ENCODE data around the gene ZNF511.

The ZNF511 gene

DNA sequence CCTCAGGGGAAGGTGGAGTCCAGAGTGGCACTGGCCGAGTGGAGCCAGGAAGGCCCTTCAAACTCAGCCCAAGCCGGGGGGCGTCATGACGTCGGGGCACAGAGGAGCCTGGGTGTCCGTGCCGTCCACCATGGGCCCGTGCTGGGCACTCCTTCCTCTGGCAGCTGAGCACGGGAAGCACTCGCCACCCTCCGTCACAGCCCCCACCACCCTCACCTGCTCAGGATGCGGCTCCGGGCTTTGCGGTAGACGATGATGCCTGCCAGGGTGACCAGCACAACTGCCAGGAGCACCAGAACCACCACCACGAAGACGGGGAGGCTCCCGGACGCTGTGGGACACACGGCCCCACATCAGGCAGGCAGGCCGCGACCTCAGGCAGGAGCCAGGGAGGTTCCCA is 40.2 kb upstream of the ZNF511 start:
- no peak overlapping the region for H3K27ac ChIP-seq (ENCODE audit: low read length)
- H3K4me3 ChIP-seq (ENCODE audit: low read length) = no peak overlapping the region
- no peaks in the 10 kb centered on the region for H3K27me3 ChIP-seq (ENCODE audit: control insufficient read depth, insufficient read depth, low read length)
- no peaks in the 10 kb centered on the region for H3K4me1 ChIP-seq (ENCODE audit: control insufficient read depth, low read depth, low read length)
- H3K9ac ChIP-seq (ENCODE audit: low read length) = no peak overlapping the region
- H3K36me3 ChIP-seq (ENCODE audit: control insufficient read depth, low read depth, low read length) = no peaks in the 10 kb centered on the region
- no peaks in the 10 kb centered on the region for H3K9me3 ChIP-seq (ENCODE audit: control insufficient read depth, low read depth, low read length)

DNA sequence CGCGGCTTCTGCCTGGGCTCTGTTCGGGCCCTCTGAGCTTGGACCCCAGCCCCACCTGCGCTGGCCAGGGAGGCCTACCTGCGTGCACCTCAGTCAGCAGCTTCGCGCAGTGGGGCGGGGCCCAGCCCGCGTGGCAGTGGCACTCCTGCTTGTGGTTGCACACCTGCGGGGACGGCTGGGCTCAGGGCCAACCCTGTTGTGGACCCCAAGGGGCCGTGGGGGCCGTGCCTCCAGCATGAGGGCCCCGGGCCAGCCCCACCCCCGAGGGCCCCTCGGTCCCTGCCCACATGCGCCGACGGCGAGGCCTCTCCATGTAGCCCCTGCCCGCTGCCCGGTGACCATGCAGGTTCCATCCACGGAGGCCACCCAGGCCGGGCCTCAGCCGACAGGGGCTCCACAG is 39.3 kb upstream of the ZNF511 start:
- Histone ChIP-seq H3K36me3 (ENCODE audit: control insufficient read depth, low read depth, low read length) (no peaks in the 10 kb centered on the region), H3K9ac (ENCODE audit: low read length) (no peak overlapping the region), H3K4me1 (ENCODE audit: control insufficient read depth, low read depth, low read length) (no peaks in the 10 kb centered on the region), H3K27ac (ENCODE audit: low read length) (no peak overlapping the region), H3K27me3 (ENCODE audit: control insufficient read depth, insufficient read depth, low read length) (no peaks in the 10 kb centered on the region), H3K9me3 (ENCODE audit: control insufficient read depth, low read depth, low read length) (no peaks in the 10 kb centered on the region), H3K4me3 (ENCODE audit: low read length) (no peak overlapping the region)

DNA sequence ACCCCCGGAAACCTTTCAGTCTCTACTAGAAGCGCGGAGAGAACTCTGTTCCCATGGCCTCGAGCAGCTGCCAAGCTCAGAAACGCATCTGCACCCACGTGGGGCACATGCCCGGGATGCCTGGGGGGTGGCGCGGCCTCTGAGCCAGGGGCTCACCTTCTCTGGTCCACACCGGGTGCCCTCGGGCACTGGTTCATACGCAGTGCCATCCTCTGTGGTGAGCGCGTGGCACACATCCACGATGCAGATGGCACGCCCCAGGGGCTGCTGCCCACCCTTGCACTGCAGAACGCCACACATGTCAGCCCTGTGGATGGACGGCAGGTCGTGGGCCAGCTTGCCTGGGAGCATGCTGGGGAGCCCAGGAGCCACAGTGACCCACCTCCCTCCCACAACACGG is 38.5 kb upstream of the ZNF511 start:
- no peak overlapping the region for H3K27ac ChIP-seq (ENCODE audit: low read length)
- H3K9ac ChIP-seq (ENCODE audit: low read length) = no peak overlapping the region
- peaks cover under 1% of the 10 kb centered on the region for H3K27me3 ChIP-seq (ENCODE audit: control insufficient read depth, insufficient read depth, low read length)
- no peak overlapping the region for H3K4me3 ChIP-seq (ENCODE audit: low read length)
- H3K9me3 ChIP-seq (ENCODE audit: control insufficient read depth, low read depth, low read length) = no peaks in the 10 kb centered on the region
- H3K4me1 ChIP-seq (ENCODE audit: control insufficient read depth, low read depth, low read length) = no peaks in the 10 kb centered on the region
- no peaks in the 10 kb centered on the region for H3K36me3 ChIP-seq (ENCODE audit: control insufficient read depth, low read depth, low read length)

DNA sequence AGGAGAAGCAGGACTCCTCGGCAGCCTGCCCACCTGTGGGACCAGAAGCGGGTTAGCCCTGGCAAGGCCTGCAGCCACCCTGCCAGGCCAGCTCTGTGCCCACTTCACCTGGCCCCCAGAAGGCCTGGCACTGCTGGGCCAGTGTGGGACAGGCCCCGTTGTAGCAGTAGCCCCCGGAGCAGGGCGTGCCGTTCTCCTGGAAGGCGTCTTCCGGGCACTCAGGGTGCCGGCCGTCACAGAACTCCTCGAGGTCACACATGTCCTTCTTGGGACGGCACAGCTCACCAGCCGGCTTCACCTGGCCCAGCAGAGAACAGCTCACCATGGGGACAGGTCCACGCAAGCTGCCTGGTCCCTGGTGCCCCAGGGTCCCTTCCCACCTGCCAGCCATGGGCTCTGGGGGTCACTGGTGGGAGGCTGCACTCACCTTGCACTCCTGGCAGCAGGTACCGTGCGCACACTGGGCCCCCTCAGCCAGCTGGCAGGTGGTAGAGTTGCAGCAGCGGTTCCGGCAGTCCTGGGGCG is 37.9 kb upstream of the ZNF511 start:
- Histone ChIP-seq H3K36me3 (ENCODE audit: control insufficient read depth, low read depth, low read length) (no peaks in the 10 kb centered on the region), H3K9ac (ENCODE audit: low read length) (no peak overlapping the region), H3K27me3 (ENCODE audit: control insufficient read depth, insufficient read depth, low read length) (peaks cover 7% of the 10 kb centered on the region)

DNA sequence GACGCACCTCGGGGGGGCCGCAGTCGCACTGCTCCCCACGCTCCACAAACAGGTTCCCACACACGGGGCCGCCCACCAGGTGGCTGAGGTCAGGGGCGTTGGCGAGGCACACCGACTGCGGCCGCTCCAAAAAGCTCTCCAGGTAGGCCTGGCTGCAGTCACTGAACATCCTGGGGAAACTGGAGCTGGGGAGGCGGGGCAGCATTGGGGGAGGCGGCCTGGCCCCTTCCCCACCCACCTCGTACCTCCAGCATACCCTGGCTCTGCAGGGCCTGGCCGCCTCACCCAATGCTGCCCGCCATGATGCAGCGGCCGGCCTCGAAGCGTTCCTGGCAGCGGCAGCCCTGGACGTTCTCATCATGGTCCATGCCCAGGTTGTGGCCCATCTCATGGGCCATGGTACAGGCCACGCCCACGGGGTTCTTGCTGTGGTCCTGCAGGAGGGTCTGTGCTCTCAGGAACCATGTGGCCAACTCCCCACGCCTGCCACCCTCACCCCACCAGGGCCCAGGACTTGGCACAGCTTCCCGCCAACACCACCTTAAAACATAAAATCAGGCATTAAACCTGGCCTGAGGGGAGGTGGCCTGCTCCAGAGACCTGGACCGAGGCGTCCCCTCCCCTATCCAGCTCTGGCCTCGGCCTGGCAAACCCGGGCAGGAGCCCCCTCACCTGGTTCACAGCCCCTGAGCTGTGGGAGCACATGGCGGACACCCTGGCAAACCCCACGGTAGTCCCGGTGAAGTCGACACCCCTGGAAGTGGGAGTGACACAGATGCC is 37.0 kb upstream of the ZNF511 start:
- H3K27ac ChIP-seq (ENCODE audit: low read length) = no peak overlapping the region
- no peaks in the 10 kb centered on the region for H3K36me3 ChIP-seq (ENCODE audit: control insufficient read depth, low read depth, low read length)
- no peaks in the 10 kb centered on the region for H3K4me1 ChIP-seq (ENCODE audit: control insufficient read depth, low read depth, low read length)
- H3K4me3 ChIP-seq (ENCODE audit: low read length) = no peak overlapping the region
- H3K27me3 ChIP-seq (ENCODE audit: control insufficient read depth, insufficient read depth, low read length) = peaks cover 14% of the 10 kb centered on the region
- H3K9ac ChIP-seq (ENCODE audit: low read length) = no peak overlapping the region
- no peaks in the 10 kb centered on the region for H3K9me3 ChIP-seq (ENCODE audit: control insufficient read depth, low read depth, low read length)

More for the DNA sequence above, 37.9 kb upstream of the ZNF511 start:
- H3K27ac ChIP-seq (ENCODE audit: low read length) = no peak overlapping the region
- no peak overlapping the region for H3K4me3 ChIP-seq (ENCODE audit: low read length)
- no peaks in the 10 kb centered on the region for H3K4me1 ChIP-seq (ENCODE audit: control insufficient read depth, low read depth, low read length)
- H3K9me3 ChIP-seq (ENCODE audit: control insufficient read depth, low read depth, low read length) = no peaks in the 10 kb centered on the region

DNA sequence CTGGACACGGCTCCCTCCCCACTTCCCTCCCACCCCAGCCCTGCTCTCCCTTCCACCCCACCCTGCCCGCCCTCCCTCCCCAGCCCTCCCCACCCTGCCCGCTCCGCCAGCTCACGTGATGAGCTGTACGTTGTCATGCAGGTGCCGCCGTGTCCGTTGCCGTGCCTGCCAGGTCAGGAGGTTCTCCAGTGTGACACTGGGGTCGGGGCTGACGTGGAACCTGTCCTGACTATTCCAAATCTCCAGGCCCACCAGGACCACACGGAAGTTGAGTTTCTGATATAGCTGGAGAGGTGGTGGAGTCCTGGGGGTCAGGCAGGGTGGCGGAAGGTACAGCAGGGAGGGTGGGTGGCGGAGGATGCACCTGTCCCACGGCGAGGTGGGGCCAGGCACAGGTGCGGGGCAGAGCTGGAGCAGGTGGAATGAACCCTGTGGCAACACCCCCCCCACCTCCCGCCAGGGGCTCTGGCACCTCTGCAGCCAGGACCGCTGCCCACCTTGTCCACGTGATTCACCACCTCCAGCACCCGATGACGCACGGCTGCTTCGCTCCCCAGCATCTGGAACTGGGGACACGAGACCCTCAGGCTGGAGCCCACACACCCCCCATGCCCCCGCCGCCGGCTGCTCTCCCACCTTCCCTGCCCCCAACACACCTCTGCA is 36.3 kb upstream of the ZNF511 start:
- peaks cover 14% of the 10 kb centered on the region for H3K27me3 ChIP-seq (ENCODE audit: control insufficient read depth, insufficient read depth, low read length)
- H3K9me3 ChIP-seq (ENCODE audit: control insufficient read depth, low read depth, low read length) = no peaks in the 10 kb centered on the region
- no peaks in the 10 kb centered on the region for H3K4me1 ChIP-seq (ENCODE audit: control insufficient read depth, low read depth, low read length)
- H3K4me3 ChIP-seq (ENCODE audit: low read length) = no peak overlapping the region
- H3K27ac ChIP-seq (ENCODE audit: low read length) = no peak overlapping the region
- no peaks in the 10 kb centered on the region for H3K36me3 ChIP-seq (ENCODE audit: control insufficient read depth, low read depth, low read length)
- H3K9ac ChIP-seq (ENCODE audit: low read length) = no peak overlapping the region

DNA sequence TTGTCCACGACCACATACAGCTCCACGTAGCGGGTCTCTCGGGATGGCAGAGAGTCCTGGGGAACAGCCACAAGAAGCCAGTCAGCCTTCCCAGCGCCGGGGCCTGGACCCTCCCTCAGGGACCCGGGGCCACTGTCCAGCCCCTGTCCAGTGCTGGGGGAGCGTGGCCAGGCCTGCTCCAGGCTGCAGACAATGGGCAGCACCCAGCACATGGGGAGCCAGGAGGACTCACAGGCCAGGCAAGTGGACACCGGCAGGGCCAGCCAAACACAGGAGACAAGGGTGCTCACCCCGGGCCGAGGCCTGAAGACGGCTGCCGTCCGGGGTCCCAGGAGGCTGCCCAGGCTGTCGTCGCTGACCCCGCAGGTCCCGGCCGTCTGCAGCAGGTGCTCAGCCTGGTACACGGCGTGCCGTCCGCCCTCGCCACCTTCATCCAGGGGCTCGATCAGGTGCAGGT is 35.7 kb upstream of the ZNF511 start:
- Histone ChIP-seq H3K9ac (ENCODE audit: low read length) (no peak overlapping the region), H3K4me3 (ENCODE audit: low read length) (no peak overlapping the region), H3K27ac (ENCODE audit: low read length) (no peak overlapping the region), H3K9me3 (ENCODE audit: control insufficient read depth, low read depth, low read length) (no peaks in the 10 kb centered on the region), H3K36me3 (ENCODE audit: control insufficient read depth, low read depth, low read length) (no peaks in the 10 kb centered on the region), H3K27me3 (ENCODE audit: control insufficient read depth, insufficient read depth, low read length) (peaks cover 14% of the 10 kb centered on the region), H3K4me1 (ENCODE audit: control insufficient read depth, low read depth, low read length) (no peaks in the 10 kb centered on the region)

DNA sequence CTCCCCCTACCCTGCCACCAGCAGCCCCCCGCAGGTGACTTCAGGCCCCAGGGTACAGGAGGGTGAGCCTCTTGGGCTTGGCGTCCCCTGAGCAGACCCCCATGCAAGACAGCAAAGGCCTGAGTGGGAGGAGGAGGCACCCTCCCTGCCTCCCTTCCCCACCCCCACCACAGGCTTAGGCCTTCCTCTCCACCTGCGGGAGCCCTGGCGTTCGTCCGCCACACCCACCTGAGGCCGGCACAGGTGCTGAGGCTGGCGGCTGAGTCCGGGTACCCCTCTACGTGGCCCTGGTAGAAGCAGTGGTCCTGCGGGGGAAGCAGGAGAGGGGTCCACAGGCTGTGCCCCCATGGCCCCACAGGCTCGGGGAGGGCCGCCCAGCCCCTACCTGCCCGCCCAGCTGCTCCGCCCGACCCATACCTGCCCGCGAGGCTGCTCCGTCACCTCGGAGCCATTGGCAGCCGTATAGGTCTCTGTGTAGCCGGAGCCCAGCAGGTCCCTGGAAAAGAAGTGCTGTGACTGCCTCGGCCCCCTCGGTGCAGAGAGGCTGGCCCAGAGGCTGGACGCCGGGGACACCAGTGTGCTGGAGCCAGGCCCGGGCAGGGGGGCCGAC is 35.1 kb upstream of the ZNF511 start:
- Histone ChIP-seq H3K27ac (ENCODE audit: low read length) (no peak overlapping the region), H3K27me3 (ENCODE audit: control insufficient read depth, insufficient read depth, low read length) (peaks cover 14% of the 10 kb centered on the region), H3K4me3 (ENCODE audit: low read length) (no peak overlapping the region), H3K9ac (ENCODE audit: low read length) (no peak overlapping the region), H3K36me3 (ENCODE audit: control insufficient read depth, low read depth, low read length) (no peaks in the 10 kb centered on the region), H3K9me3 (ENCODE audit: control insufficient read depth, low read depth, low read length) (no peaks in the 10 kb centered on the region), H3K4me1 (ENCODE audit: control insufficient read depth, low read depth, low read length) (no peaks in the 10 kb centered on the region)

DNA sequence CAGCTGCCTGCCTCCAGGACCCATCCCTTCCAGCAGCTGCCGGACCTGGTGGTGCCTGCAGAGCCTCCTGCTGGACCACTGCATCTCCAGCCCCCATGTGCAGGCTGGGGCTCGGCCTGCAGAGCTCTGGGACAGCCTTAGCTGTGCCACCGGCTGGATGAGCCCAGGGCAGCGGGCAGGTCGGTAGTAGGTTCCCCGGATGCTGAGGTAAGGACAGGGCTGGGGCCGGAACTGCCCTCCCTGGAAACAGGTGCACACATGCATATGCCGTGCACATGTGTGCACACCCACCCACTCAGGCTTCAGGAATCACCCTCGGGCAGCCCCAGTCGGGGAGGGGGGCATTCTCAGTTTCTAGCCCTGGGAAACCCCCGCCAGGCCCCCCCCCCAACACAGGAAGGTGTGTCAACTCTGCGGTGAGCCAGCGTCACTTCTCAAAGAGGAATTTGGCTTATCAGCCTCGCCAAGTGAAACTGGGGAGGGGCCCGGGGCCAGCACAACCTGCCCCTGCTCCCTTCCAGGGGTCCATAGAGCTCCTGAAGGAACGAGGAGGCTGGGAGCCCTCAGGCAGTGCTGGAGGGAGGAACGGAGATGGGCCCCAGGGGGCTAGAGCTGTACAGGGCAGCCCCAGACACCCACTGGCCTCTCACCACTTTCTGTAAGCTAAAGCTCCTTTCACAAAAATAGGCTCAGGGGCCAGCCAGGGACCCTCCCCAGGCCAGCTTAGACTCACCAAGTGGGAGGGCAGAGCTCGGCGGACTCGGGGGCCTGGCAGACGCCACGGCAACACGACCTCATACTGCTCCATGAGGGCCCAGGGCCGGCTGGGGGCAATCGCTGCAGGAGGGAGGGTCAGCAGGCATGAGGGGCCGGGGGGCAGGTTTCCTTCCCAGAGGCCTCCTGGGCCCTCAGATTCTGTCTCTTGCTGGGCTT is 33.7 kb upstream of the ZNF511 start:
- no peak overlapping the region for H3K9ac ChIP-seq (ENCODE audit: low read length)
- peaks cover 14% of the 10 kb centered on the region for H3K27me3 ChIP-seq (ENCODE audit: control insufficient read depth, insufficient read depth, low read length)
- H3K4me3 ChIP-seq (ENCODE audit: low read length) = no peak overlapping the region
- H3K36me3 ChIP-seq (ENCODE audit: control insufficient read depth, low read depth, low read length) = peaks cover 2% of the 10 kb centered on the region
- H3K9me3 ChIP-seq (ENCODE audit: control insufficient read depth, low read depth, low read length) = no peaks in the 10 kb centered on the region
- H3K4me1 ChIP-seq (ENCODE audit: control insufficient read depth, low read depth, low read length) = no peaks in the 10 kb centered on the region
- H3K27ac ChIP-seq (ENCODE audit: low read length) = no peak overlapping the region

DNA sequence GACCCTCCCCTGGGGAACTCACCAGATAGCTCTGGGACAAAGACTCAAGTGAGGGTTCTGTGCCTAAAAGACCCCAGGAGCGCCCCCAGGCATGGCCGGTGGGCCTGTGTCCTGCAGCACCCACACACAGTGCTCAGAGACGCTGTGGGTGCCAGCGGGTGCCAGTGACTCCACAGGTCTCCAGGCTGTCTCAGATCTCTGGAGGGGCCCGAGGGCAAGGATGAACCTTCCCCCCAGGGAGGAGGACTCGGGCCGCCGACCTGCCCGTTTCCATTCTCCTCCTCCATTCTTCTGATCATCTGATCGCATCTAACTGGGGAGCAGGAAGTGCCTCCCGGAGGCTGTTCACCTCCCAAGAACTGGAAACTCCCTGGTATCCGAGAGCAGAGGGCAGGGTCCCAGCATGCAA is 33.0 kb upstream of the ZNF511 start:
- H3K9ac ChIP-seq (ENCODE audit: low read length) = no peak overlapping the region
- peak overlapping the region; percentile 47 for H3K4me3 ChIP-seq (ENCODE audit: low read length)
- peaks cover 14% of the 10 kb centered on the region for H3K27me3 ChIP-seq (ENCODE audit: control insufficient read depth, insufficient read depth, low read length)
- H3K9me3 ChIP-seq (ENCODE audit: control insufficient read depth, low read depth, low read length) = no peaks in the 10 kb centered on the region
- no peaks in the 10 kb centered on the region for H3K4me1 ChIP-seq (ENCODE audit: control insufficient read depth, low read depth, low read length)
- no peak overlapping the region for H3K27ac ChIP-seq (ENCODE audit: low read length)
- H3K36me3 ChIP-seq (ENCODE audit: control insufficient read depth, low read depth, low read length) = peaks cover 8% of the 10 kb centered on the region

DNA sequence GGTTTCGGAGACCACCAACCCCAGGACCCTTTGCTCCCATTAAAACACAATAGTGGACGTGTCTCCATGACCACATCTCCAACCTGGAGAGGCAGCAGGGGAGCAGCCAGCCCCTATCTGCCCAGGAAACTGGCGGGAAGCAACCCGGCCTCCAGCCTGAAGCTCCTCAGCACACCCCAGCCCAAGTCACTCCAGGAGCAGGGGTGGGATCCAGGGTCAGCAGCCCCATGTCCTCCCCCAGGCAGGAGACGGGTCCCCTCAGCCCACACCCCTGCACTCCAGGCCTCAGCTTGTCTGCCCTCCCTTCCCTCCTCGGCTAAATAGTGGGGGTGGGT is 32.6 kb upstream of the ZNF511 start:
- Histone ChIP-seq H3K4me3 (ENCODE audit: low read length) (peak overlapping the region; percentile 47), H3K9ac (ENCODE audit: low read length) (no peak overlapping the region), H3K27ac (ENCODE audit: low read length) (no peak overlapping the region), H3K9me3 (ENCODE audit: control insufficient read depth, low read depth, low read length) (no peaks in the 10 kb centered on the region), H3K36me3 (ENCODE audit: control insufficient read depth, low read depth, low read length) (peaks cover 8% of the 10 kb centered on the region), H3K4me1 (ENCODE audit: control insufficient read depth, low read depth, low read length) (no peaks in the 10 kb centered on the region), H3K27me3 (ENCODE audit: control insufficient read depth, insufficient read depth, low read length) (peaks cover 14% of the 10 kb centered on the region)
